GM08714 (cell line): ENCODE results near the gene PLOD1.

Source experiments
- H3K4me3 ChIP-seq: fragments of 200-500 bp; sonication (Bioruptor generic); 2 replicates; pipeline ENCODE4 v1.5.1; 2014; ENCODE audit warnings: mild to moderate bottlenecking, low read length, inconsistent platforms
- ZNF274 ChIP-seq: IDR thresholded peaks from 2 replicates; pipeline ENCODE4 v1.6.1; 2012; ENCODE audit warnings: mild to moderate bottlenecking, low read depth, low read length

The PLOD1 gene

DNA sequence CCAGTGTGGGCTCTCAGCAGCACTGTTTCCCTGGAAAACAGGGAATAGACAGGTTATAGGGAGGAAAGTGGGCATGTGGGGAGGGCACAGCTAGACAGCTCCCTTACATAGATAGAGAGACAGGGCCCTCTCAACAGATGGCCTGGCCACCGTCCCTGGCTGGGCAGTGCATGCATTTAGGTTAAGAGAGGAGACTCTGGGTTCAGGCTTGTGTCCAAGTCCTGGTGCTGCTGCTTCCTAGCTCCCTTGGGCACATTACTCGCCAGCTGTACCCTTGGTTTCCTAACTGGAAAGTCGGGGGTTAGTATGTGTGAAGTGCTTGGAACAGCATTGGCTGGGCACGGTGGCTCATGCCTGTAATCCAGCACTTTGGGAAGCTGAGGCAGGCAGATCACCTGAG is 9.1 kb downstream of the PLOD1 start:
- TF ChIP-seq ZNF274, result no peak
- H3K4me3 ChIP-seq, result no peak overlapping the region

DNA sequence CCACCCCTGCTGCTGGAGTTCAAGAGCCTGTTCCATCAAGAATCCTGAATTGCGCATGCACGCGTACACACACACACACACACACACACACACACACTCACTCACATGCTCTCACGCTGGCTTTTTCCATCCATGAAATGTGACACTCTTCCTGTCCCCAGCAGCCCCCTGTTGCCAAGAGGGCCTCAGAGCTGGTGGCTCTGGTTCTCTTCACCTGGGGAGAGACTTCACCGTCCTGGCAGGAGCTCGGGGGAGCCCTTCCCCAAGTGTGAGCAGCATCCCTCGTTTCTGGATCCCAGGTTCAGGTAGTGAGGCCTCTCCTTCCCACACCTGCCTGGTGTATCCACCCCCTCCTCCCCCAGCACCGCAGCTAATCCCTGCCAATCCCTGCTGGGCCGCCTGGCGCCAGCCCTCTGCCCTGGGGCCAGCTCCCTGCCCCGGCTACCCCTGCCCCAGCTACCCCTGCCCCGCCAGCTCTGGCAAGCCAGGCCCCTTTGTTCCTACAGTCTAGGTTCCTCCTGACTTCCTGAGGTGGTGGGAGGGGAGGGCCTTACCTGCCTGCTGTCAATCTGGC is 9.9 kb downstream of the PLOD1 start:
- no peak overlapping the region for H3K4me3 ChIP-seq
- TF ChIP-seq ZNF274, result no peak

DNA sequence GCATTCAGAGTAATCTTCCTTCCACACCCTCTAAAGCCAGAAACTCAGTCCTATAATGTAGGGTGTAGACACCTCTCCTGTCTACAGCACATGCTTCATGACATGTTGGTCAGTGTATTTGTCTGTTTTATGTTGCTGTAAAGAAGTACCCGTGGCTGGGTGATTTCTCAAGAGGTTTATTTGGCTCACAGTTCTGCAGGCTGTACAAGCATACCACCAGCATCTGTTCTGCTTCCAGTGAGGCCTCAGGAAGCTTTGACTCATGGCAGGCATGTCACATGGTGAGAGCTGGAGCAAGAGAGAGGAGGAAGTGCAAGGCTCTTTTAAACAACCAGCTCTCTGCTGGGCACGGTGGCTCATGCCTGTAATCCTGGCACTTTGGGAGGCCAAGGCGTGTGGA is 12.1 kb downstream of the PLOD1 start:
- no peak for TF ChIP-seq ZNF274

DNA sequence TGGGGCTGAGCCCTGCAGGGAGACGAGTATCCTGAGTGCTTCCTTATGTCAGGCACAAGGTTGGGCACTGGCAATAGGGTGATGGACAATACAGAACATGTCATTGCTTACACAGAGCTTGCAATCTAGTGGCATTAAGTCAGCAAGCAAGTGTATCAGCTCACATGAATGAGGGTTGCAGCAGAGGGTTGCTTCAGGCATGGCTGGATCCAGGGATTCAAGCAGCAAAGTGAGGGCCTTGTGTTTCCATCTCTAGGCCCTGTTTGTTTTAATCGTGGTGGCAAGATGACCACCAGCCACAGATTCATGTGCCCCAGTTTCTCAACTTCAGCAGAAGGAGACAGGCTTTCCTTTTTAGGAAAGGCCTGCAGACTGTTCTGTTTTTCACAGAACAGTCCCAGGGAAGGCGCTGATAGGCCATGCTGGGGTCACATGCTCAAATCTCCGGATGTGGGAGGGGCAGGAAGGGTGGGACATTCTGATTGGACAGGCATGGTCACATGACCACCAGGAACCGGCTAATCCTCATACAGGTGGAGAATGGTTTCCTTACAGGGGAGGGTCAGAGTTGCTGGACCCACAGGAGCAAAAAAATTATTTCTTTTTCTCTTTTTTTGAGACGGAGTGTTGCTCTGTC is 14.4 kb downstream of the PLOD1 start:
- no peak overlapping the region for H3K4me3 ChIP-seq
- TF ChIP-seq ZNF274, result no peak

More for the DNA sequence above, 12.1 kb downstream of the PLOD1 start:
- H3K4me3 ChIP-seq, result no peak overlapping the region

DNA sequence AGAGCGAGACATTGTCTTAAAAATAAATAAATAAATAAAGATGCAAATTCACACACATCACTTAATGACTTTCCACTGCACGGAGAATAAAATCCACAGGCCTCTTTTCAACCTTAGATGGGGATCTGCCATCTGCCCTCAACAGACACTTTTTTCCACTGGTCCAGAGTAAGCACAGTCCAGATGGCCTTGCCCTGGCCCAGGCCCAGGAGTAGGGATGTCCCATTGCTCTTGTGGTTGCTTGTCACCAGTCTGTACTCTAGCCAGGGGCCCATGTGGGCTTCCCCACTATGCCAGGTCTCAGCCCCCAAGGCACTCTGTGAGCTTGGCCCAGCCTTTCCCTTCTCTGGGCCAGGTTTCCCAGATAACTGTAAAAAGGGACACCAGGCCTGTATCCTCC is 17.4 kb downstream of the PLOD1 start:
- H3K4me3 ChIP-seq, result no peak overlapping the region
- no peak for TF ChIP-seq ZNF274

DNA sequence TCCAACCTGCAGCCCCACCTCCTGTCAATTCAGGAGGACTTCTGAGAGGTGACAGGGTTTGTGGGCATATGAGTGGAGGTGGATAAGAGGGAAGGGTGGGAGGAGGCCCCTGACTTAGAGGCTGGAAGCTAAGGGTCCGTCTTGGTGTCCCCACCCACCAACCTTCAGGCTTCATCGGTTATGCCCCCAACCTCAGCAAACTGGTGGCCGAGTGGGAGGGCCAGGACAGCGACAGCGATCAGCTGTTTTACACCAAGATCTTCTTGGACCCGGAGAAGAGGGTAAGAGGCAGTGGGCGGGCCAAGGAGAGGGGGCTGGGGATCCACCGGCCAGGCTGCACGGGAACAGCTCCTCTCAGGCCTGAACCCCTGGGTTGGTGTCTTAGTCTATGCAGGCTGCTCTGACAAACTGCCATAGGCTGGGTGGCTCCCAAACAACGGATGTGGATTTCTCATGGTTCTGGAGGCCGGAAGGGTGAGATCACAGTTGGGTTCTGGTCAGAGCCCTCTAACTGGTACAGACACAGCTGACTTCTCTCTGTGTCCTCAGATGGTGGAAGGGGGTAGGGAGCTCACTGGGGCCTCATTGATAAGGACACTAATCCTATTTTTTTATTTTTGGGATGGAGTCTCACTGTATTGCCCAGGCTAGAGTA is 18.1 kb downstream of the PLOD1 start:
- H3K4me3 ChIP-seq, result no peak overlapping the region
- TF ChIP-seq ZNF274, result no peak

DNA sequence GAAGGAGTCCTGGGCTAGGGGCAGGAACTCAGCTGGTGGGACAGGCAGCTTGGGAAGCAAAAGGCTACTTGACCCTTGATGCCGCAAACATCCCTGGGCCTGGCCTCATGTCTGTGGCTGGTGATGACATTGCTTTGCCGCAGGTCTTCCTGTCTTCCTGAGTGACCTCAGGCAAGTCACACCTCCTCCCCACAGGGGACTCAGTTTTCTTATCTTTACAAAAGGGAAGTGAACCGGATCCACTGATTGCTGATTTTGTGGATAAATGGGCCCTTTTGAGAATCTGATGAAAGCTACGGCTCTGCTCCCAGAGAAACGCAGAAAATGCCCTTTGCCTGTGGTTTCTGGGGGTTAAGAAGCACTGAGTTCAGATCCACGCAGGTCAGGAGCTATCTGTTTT is 20.7 kb downstream of the PLOD1 start:
- H3K4me3 ChIP-seq, result no peak overlapping the region
- TF ChIP-seq ZNF274, result no peak

DNA sequence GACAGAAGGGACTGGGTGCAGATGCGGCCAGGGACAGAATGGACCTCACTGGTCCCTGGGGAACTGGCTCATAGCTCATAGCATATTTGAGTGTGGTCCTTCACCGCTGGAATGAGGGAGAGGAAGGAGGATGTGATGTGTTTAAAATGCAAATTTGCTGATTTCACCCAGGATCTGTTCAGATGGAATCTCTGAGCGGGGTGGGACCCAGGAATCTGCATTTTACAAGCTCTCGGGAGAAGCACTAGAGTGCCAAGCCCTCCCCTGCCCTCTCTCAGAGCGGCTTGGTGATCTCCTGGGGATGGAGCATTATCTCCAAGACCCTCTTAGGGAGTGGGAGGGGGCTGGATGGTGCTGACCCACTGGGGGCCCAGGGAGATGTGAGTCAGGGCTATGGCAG is 22.9 kb downstream of the PLOD1 start:
- no peak for TF ChIP-seq ZNF274
- no peak overlapping the region for H3K4me3 ChIP-seq

DNA sequence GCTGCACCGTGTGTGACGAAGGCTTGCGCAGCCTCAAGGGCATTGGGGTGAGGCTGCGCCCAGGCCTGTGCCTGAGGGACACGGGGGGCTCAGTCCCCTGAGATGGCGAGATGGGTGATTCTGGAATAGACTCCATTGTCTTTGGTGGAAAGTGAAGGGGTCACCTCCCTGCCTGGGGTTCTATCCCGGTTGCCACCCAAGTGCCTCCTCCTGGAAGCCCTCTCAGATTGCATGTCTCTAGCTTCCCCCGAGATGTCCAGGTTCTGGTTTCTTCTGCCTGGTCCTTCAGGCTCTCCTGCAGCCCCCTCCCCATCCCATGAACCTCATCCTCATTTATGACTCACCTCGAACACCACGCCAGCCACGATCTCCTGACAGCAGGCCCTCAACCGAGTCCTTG is 23.4 kb downstream of the PLOD1 start:
- no peak for TF ChIP-seq ZNF274
- H3K4me3 ChIP-seq, result no peak overlapping the region

DNA sequence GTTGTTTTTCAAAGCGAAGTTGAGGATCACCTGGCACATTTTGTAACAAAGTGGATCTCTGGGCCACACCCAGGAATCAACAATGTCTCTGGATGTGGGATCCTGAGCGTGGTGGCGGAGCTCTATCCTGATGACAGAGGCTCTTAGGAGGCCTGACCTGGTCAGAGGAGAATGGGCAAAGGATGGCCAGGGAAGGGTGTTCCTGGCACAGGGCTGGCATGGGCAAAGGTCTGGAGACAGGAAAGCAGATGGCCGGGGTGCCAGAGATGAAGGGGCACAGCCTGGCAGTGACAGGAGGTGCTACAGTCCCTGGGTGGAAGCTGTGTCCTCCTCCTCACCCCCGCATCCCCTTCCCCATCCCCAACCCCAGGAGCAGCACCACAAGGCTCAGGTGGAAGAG is 25.8 kb downstream of the PLOD1 start:
- no peak overlapping the region for H3K4me3 ChIP-seq
- TF ChIP-seq ZNF274, result no peak

DNA sequence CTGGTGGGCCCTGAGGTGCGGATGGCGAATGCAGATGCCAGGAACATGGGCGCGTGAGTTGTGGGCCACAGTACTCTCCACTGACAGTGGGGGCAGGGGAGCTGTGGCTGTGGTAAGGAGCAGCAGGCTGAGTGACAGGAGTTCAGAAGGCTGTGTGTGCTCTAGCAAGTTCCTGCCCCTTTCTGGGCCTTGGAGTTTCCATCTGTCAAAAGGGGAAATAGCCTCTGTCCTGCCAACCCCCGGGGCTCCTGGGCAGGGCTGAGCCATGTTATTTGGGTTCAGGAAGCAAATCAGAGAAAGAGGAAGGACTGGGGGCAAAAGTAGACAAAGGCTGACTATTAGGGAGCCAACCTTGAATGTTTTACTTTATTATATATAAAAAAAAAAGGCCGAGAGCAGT is 26.2 kb downstream of the PLOD1 start:
- no peak overlapping the region for H3K4me3 ChIP-seq
- TF ChIP-seq ZNF274, result no peak

DNA sequence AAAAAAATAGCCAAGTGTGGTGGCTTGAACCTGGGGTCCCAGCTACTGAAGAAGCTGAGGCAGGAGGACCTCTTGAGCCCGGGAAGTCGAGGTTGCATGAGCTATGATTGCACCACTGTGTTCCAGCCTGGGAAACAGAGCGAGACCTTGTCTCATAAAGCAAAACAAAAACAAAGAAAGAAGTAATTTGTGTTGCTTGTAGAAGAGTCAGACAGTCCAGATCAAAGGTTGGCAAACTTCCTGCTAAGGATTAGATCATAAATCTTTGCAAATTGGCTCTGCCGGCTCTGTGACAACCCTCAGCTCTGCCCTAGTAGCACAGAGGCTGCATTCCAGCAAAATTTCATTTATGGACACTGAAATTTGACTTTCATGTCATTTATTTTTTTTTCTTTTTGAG is 26.7 kb downstream of the PLOD1 start:
- no peak overlapping the region for H3K4me3 ChIP-seq
- TF ChIP-seq ZNF274, result no peak

DNA sequence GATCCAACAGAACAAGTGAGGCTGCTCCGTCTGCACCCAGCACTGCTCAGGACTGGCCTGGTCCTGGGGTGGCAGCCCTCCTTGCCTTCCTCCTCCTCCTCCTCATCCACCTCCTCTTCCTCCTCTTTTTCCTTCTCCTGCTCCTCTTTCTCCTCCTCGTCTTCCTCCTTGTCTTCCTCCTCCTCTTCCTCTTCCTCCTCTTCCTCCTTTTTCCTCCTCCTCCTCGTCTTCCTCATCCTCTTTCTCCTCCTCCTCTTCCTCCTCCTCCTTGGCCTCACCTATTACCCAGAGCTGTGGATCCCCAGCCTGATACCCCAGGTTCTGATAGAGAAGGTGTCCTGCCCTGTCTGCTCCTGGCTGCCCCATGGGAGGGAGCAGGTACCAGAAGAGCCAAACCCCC is 29.1 kb downstream of the PLOD1 start:
- TF ChIP-seq ZNF274, result no peak

DNA sequence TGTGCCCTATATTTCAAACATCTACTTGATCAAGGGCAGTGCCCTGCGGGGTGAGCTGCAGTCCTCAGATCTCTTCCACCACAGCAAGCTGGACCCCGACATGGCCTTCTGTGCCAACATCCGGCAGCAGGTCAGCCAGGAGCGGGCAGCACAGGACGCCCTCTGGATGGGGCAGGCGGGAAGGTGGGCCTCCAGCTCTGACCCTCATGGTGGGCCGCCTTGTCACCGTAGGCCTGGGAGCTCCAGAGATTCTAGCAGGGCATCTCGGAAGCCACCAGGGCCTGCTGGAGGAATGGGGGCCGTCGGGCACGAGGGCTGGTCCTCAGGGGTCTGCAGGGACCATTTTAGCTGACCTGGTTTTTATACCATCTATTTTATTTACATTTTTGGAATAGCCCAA is 30.1 kb downstream of the PLOD1 start:
- no peak for TF ChIP-seq ZNF274
- no peak overlapping the region for H3K4me3 ChIP-seq

More for the DNA sequence above, 29.1 kb downstream of the PLOD1 start:
- H3K4me3 ChIP-seq, result no peak overlapping the region

DNA sequence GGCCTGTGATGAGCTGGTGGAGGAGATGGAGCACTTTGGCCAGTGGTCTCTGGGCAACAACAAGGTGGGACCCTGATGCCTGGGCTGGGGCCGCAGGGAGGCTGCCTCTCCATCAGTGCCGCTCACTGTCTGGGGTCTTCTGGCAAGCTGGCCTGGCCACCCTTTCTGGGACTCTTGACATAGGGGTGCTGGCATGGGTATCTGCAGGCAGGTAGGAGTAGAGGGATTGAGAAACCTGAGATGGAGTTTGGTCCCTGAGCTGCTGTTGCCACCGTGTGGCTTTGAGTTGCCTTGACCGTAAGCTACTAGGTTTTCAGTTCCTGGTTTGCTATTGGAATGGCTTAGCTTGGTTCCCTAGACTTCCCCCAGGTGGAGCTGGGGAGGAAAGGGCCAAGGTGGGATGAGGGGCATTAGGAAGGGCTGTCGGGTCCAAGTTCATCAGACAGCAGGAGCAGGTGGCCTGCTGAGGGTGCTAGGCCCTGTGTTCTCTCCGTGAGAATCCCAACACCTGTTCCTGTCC is 32.6 kb downstream of the PLOD1 start:
- no peak overlapping the region for H3K4me3 ChIP-seq
- no peak for TF ChIP-seq ZNF274

DNA sequence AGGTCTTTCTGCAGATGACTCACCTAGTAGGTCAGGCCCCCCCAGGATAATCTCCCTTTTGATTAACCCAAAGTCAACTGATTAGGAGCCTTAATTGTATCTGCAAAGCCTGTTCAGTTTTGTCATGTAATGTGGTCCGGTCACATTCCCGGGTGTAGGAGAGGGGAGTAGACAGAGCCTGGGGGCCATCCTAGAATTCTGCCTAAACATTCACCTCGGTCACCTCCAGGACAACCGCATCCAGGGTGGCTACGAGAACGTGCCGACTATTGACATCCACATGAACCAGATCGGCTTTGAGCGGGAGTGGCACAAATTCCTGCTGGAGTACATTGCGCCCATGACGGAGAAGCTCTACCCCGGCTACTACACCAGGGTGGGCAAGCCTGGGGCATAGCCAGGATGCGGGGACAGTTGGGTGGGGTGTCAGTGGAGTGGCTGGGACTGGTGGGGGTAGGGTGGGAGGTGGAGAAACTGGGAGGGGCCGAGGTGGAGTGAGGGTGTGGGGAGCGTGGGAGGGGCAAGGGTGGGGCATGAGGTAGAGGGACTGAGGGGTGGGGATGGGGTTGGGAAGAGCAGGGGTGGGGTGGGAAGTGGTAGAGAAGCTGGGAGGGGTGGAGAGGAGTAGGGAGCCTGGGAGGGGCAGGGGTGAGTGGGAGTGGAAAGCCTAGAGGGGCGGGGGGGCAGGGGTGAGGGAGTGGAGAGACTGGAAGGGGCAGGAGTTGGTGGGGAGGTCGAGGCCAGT is 36.1 kb downstream of the PLOD1 start:
- TF ChIP-seq ZNF274, result no peak

More for the DNA sequence above, 36.1 kb downstream of the PLOD1 start:
- no peak overlapping the region for H3K4me3 ChIP-seq
